Hematopoietic multipotent progenitor cell treated with erythropoietin and hydrocortisone succinate and interleukin-3 and kit ligand, for 8 days (in vitro differentiated cells): ENCODE measurements around the gene MECP2.
"Not testable (repeated sequence)": the region's sequence is repeated elsewhere in the genome, so short reads cannot be mapped to it uniquely, and the experiment has no call there.

ENCODE experiments used
- DNase-seq: peaks from one replicate; pipeline ENCODE4 v3.0.0-alpha.2; 2015

MECP2 gene

DNA sequence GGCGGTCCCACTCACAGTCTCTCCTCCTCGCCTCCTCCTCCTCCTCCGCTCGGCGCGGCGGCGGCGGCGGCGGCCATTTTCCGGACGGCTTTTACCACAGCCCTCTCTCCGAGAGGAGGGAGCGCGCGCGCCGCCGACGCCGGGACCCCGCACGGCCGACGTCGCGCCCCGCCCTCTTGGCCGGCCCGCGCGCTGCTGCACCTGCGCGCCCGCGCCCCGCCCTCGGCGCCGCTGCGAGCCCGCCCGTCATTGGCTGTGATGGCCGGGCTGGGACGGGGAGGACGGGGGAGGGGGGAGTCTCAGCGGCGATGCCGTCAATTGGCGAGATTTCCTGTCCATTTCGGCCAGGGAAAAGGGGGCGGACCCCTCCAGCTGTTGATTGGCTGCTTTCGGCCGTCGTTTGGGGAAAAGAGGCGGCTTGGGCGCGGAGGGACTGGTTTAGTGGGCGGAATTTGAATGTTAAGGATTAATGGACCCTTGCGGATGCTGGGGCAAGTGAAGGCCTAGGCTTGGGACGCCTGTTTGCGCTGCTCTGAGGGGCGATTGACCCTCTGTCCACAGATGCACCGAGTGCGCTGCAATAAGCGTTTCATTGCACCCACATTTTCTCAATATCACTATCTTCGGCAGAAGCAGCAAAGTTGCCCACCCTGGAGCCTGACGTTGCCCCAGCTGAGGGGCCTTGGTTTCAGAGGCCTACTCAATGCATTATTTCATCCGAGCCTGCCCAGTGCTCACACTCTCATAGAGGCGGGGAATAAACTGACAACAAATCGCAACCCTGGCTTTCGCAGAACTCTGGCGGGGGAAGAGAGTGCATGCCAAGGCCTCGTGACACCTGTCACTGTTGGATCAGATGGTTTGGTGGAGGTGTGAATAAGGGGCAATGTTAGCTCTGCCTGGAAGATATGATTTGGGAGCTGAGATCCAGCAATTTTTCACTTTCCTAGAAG lies at the start of gene MECP2:
Gene MECP2, minus strand, starts transcription at position 129 of the 953 bp plus-strand sequence.
- DNase-seq = peak; percentile 93

DNA sequence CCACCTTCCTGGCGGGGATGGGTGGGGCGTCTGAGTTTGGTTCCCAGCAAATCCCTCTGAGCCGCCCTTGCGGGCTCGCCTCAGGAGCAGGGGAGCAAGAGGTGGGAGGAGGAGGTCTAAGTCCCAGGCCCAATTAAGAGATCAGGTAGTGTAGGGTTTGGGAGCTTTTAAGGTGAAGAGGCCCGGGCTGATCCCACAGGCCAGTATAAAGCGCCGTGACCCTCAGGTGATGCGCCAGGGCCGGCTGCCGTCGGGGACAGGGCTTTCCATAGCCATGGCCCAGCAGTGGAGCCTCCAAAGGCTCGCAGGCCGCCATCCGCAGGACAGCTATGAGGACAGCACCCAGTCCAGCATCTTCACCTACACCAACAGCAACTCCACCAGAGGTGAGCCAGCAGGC lies 46.5 kb upstream of the MECP2 start, which contains the start of gene OPN1LW:
Gene OPN1LW, plus strand, starts transcription at position 234 of the 400 bp plus-strand sequence. Its CDS starts 41 bp downstream, at position 275.
- not testable (repeated sequence) for DNase-seq

DNA sequence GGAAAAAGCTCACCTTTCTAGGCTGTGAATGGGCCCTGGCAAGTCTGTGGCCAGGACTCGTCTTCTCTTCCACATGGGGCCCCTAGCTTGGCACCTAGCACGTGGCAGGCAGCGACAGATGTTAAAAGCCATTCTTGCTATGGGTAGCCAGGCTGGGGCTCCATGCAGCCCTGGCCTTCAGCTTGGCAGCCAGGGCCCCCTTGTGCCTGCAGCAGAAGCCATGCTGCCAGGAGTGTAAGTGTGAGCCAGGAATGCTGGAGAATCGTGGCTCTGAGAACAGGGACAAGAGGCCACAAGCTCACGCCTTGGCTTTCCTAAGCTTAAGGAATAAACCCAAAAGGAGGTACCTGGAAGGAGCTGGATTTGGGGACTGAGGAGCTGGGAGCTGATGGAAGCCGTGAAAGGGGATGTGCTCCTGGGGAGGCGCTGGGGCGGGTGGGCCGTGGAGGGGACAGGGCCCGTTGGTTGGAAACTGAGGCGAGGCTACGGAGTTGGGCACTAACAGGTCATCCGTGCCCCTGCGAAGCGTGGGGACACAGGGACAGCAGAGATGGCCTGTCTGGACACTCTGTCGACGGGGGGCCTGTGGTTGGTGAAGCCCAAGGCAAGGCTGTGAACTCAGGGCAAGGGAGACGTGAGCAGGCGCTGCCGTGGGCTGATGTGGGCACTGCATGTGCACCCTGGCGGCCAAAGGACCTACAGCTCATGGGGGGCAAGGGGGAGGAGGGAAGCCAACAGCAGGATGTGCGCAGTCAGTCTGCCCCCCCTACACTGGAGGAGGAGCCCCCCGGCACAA lies 45.6 kb upstream of the MECP2 start:
- no peak for DNase-seq

DNA sequence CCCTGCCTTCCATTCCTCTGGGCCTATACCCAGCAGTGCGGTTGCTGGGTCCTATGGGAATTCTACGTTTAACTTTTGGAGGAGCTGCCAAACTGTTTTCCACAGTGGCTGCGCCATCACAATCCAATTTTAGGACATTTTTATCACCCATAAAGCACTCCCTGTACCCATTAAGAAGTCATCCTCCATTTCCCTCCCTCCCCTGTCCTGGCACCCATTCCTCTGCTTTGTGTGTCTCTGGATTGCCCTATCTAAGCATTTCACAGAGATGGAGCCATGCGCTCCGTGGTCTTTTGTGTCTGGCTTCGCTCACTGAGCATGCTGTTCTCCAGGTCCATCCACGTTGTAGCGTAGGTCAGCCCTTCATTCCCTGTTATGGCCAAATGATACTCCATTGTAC lies 44.9 kb upstream of the MECP2 start:
- DNase-seq = no peak

- DNase-seq = no peak
Observed at GRCh38 chrX:154140742-154141141, 43.2 kb upstream of the MECP2 start.

GRCh38 chrX:154140206-154140605 lies 42.7 kb upstream of the MECP2 start:
- DNase-seq = no peak

DNA sequence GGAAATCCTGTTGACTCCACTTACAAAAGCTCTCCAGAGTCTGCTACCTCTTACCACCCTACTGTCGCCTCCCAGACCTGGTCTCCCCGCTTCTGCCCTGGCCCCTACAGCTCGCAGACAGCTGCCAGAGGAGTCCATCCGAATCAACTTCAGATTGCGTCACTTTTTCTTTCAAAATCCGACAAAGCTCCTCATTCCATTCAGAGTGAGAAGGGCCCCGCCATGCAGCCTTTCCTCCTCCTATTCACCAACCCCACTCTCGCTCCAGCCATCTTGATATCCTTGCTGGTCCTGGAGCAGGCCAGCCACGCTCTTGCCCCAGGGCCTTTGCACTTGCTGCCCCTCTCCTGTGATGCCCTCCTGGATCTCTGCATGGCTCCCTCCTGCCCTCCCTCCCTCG lies 41.3 kb upstream of the MECP2 start:
- no peak for DNase-seq

GRCh38 chrX:154136627-154137161 lies 39.2 kb upstream of the MECP2 start:
- DNase-seq = peak; percentile 61

GRCh38 chrX:154135458-154136229 lies 38.1 kb upstream of the MECP2 start:
- no peak for DNase-seq

GRCh38 chrX:154132366-154132765 lies 34.8 kb upstream of the MECP2 start:
- no peak for DNase-seq

- no peak for DNase-seq
Observed at GRCh38 chrX:154131955-154132354, 34.4 kb upstream of the MECP2 start.

GRCh38 chrX:154126101-154126500 lies 28.6 kb upstream of the MECP2 start:
- DNase-seq = no peak

GRCh38 chrX:154125391-154126040 lies 28.0 kb upstream of the MECP2 start:
- peak; percentile 77 for DNase-seq

DNA sequence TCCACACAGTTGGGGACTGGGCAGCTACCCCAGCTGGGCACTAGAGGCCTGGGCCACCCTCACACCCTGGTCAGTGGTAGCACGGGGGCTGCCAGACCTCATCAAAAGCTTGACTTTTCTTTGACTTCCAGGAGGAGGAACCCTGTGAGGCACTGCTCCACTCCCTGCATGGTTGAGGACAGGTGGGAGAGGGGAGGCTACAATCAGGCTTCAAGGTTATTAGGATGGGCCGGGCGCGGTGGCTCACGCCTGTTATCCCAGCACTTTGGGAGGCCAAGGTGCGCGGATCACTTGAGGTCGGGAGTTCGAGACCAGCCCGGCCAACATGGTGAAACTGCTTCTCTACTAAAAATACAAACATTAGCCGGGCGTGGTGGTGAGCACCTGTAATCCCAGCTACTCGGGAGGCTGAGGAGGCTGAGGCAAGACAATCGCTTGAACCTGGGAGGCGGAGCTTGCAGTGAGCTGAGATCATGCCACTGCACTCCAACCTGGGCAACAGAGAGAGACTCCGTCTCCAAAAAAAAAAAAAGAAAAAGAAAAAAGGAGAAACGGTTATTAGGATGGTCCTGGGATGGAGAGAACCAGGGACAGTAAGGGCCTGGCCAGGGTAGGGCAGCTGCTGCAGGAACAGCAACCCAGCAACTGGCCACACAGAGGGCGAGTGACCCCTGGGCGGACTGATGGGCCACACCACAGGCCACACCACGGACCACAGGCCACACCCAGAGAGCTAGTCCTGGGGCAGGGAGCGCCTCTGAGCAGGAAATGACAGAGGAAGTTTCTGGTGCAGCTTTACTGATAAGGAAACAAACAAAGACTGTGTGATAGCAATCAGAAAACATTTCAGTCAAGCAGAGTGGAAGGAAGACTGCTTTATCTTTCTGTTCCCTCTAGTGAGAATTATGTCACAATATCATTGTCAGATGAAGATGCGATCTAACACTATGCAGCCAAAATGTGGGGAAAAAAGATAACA lies 26.0 kb upstream of the MECP2 start:
- peak; percentile 65 for DNase-seq

DNA sequence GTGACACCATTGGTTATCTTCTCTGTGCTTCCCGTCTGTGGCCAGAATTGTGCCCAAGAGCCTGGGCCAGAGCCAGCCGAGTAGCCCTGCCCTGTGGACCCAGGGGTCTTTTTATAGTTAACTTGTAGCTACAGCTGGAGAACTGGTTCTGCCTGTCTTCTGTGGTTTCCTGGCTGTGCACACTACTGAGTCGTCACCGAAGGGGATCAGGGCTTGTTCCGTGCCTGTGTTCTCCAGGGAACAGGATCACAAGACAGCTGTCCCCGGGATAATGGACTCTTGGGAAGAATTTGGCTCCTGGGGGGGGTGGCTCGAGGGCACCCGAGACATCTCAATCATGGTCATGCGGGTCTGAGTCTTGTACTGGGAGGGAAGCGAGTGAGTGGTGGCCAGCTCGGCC lies 24.4 kb upstream of the MECP2 start:
- no peak for DNase-seq

DNA sequence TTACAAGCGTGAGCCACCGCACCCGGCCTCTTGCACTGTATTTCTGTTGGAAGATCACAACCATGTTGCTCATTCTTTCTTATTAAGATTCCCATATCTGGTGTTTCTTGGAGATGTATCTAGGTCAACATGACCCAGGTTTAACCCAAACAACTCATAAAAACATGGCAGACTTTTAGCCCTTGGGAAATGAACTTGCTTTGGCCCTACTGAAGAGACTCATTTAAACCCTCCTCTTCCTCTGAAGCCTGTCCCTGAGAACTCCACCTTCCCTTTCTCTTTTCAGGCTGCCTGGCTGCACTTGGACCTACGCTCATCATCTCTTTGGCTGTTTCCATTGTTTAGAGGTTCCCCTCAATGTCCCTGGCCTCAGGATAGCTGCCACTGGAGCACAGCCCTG lies 23.7 kb upstream of the MECP2 start:
- no peak for DNase-seq

DNA sequence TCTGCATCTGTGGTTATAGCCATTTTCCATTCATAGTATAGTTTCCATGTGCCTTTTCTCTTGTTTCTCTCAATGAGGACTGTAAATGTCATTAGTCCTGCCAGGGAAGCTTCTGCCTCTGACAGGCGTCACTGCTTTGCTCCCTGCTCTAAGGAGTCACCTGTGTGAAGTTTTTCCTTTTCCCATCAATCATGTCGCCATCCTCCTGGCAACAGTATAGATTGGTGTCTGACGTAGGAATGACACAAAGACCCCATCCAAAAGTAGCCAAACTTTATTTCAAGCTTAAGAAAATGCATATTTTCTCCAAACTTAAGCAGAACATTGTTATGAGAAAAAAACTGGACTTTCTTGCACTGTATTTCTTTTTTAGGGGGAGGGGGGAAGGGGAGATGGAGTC lies 23.1 kb upstream of the MECP2 start:
- DNase-seq = no peak

DNA sequence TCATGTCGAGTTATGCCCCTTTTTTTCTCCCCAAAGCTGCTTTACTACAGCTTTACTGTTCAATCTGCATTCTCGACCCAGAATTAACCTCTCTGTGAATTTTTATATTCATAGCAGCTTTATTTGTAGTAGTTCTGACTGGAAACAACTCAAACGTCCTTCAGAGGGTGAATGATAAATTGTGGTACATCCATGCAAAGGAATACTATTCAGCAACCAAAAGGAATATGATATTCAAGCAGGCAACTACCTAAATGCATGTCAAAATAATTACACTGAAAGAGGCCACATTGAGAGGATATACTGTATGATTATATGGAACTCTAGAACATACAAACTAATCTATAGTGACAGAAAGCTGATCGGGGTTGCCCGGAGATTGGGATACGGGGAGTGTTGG lies 20.0 kb upstream of the MECP2 start:
- DNase-seq = no peak

DNA sequence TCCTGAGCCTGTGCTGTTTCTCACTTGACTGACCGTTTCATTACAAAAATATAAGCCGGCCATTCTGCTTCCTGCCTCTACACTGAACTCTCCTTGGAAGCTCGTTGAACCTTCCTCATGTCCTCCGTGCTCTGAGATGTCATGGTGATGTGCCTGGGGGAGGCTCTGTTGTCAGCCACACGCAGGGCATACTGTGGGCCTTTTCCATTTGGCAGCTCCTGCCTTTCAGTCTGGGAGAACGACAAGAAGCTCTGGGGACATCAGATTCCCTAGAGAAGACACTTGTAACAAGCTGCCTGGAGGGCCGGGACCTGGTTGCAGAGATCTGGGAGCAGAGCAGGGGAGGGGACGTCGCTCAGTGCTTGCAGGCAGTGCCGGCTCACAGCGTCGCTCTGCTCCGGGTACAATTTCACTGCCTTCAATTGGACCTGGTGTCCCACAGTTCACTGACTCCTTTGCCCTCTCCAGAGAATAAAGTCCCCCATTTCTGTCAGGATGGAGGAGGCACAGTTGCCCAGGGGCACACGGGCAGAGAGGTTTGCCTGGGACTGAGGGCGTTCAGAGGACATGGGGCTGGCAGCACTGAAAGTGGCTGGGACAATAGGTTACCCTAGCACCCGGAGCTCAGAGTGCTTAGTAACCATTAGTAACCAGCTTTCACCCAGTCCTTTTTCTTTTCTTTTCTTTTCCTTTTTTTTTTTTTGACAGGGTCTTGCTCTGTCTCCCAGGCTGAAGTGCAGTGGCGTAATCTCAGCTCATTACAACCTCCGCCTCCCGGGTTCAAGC lies 19.1 kb upstream of the MECP2 start:
- DNase-seq = no peak

DNA sequence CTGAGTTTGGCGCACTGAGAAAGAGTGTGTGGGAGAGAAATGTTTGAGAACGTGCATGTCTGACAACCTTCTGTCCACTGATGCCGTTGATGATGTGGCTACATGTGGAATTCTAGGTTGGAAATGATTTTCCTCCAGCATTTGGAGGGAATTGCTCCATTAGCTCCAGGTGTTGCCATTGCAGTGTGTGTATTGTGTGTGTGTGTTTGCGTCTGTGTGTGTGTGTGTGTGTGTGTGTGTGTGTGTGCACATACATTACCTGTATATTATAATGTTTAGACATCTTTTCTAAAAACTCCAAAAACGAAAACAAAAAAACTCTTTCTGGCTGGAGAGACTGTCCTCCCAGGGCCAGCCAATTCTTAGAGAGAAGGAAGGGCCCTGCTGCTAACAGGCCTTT lies 18.2 kb upstream of the MECP2 start:
- no peak for DNase-seq
